H9 (cell line): Measurements from ENCODE around the gene LPAR3. TPM values are rescaled to one million over a fixed set of nuclear protein-coding genes. Genes with fewer than 3 reads are reported as not detected.

Experiments
- DNase-seq: peaks from one replicate; pipeline ENCODE4 v3.0.0-alpha.2; 2017
- H2AFZ ChIP-seq: one replicate; pipeline ENCODE4 v1.6.1; 2013; ENCODE audit warnings: mild to moderate bottlenecking, low read length, control low read depth, moderate library complexity
- H2AK5ac ChIP-seq: 2 replicates; pipeline ENCODE4 v1.6.1; 2013; ENCODE audit warnings: low read length, control low read depth, mixed read lengths; ENCODE audit not compliant: insufficient read length
- H2BK120ac ChIP-seq: one replicate; pipeline ENCODE4 v1.6.1; 2013; ENCODE audit warnings: low read depth, mild to moderate bottlenecking, low read length, control low read depth, inconsistent platforms; ENCODE audit not compliant: poor library complexity, severe bottlenecking
- H2BK12ac ChIP-seq: 2 replicates; pipeline ENCODE4 v1.6.1; 2013; ENCODE audit warnings: low read length, control low read depth, mixed read lengths, low read depth; ENCODE audit not compliant: insufficient read length
- H2BK15ac ChIP-seq: 2 replicates; pipeline ENCODE4 v1.6.1; 2013; ENCODE audit warnings: low read depth, low read length, control low read depth
- H2BK20ac ChIP-seq: one replicate; pipeline ENCODE4 v1.6.1; 2013; ENCODE audit warnings: low read depth, mild to moderate bottlenecking, low read length, control low read depth, inconsistent platforms; ENCODE audit not compliant: poor library complexity, severe bottlenecking
- H2BK5ac ChIP-seq: 2 replicates; pipeline ENCODE4 v1.6.1; 2013; ENCODE audit warnings: low read length, control low read depth, mixed read lengths; ENCODE audit not compliant: insufficient read length
- H3K14ac ChIP-seq: 2 replicates; pipeline ENCODE4 v1.6.1; 2013; ENCODE audit warnings: low read length, control low read depth; ENCODE audit not compliant: insufficient read depth
- H3K18ac ChIP-seq: 2 replicates; pipeline ENCODE4 v1.6.1; 2013; ENCODE audit warnings: low read depth, mild to moderate bottlenecking, mixed read lengths, low read length, control low read depth; ENCODE audit not compliant: insufficient read length
- H3K23ac ChIP-seq: 2 replicates; pipeline ENCODE4 v1.6.1; 2013; ENCODE audit warnings: low read length, control low read depth, mixed read lengths, low read depth; ENCODE audit not compliant: insufficient read length
- H3K23me2 ChIP-seq: 2 replicates; pipeline ENCODE4 v1.6.1; 2013; ENCODE audit warnings: low read depth, mild to moderate bottlenecking, mixed read lengths, low read length, control low read depth; ENCODE audit not compliant: insufficient read length, poor library complexity, severe bottlenecking
- H3K27ac ChIP-seq: 2 replicates; pipeline ENCODE4 v1.5.1; 2013; ENCODE audit warnings: low read length, control low read depth, mixed read lengths, low read depth; ENCODE audit not compliant: insufficient read length
- H3K27me3 ChIP-seq: 2 replicates; pipeline ENCODE4 v1.6.1; 2013; ENCODE audit warnings: low read length, control low read depth, inconsistent platforms; ENCODE audit not compliant: insufficient read depth
- H3K4ac ChIP-seq: 2 replicates; pipeline ENCODE4 v1.6.1; 2013; ENCODE audit warnings: low read depth, mild to moderate bottlenecking, control low read depth, inconsistent platforms, low read length, moderate library complexity
- H3K4me1 ChIP-seq: 2 replicates; pipeline ENCODE4 v1.6.1; 2013; ENCODE audit warnings: low read length, control low read depth, inconsistent platforms; ENCODE audit not compliant: insufficient read depth
- H3K4me2 ChIP-seq: 2 replicates; pipeline ENCODE4 v1.6.1; 2013; ENCODE audit warnings: low read length, control low read depth, mixed read lengths; ENCODE audit not compliant: insufficient read length, insufficient read depth
- H3K56ac ChIP-seq: 2 replicates; pipeline ENCODE4 v1.6.1; 2013; ENCODE audit warnings: low read depth, mild to moderate bottlenecking, mixed read lengths, low read length, control low read depth; ENCODE audit not compliant: insufficient read length
- H3K79me1 ChIP-seq: 2 replicates; pipeline ENCODE4 v1.6.1; 2013; ENCODE audit warnings: low read depth, mild to moderate bottlenecking, moderate library complexity, low read length, control low read depth, inconsistent platforms; ENCODE audit not compliant: insufficient read depth, poor library complexity, severe bottlenecking
- H3K79me2 ChIP-seq: 2 replicates; pipeline ENCODE4 v1.6.1; 2013; ENCODE audit warnings: low read length, control low read depth, inconsistent platforms; ENCODE audit not compliant: insufficient read depth
- H3K9ac ChIP-seq: 2 replicates; pipeline ENCODE4 v1.6.1; 2013; ENCODE audit warnings: low read length, control low read depth, mixed read lengths; ENCODE audit not compliant: insufficient read length; ENCODE audit errors: extremely low read depth
- H3K9me3 ChIP-seq: one replicate; pipeline ENCODE4 v1.6.1; 2013; ENCODE audit warnings: low read depth, low read length, inconsistent platforms; ENCODE audit not compliant: control insufficient read depth
- H3T11ph ChIP-seq: one replicate; pipeline ENCODE4 v1.6.1; 2013; ENCODE audit warnings: mild to moderate bottlenecking, low read length, control low read depth, inconsistent platforms
- H4K20me1 ChIP-seq: one replicate; pipeline ENCODE4 v1.6.1; 2013; ENCODE audit not compliant: control insufficient read depth, insufficient read length, insufficient read depth
- H4K5ac ChIP-seq: 2 replicates; pipeline ENCODE4 v1.6.1; 2013; ENCODE audit warnings: low read depth, mild to moderate bottlenecking, mixed read lengths, low read length, control low read depth; ENCODE audit not compliant: insufficient read length
- H4K8ac ChIP-seq: replicated peaks from 2 replicates; pipeline ENCODE4 v1.6.1; 2013; ENCODE audit warnings: low read length, control low read depth, mixed read lengths, low read depth; ENCODE audit not compliant: insufficient read length
- H4K91ac ChIP-seq: 2 replicates; pipeline ENCODE4 v1.6.1; 2013; ENCODE audit warnings: low read depth, mild to moderate bottlenecking, moderate library complexity, mixed read lengths, low read length, control low read depth; ENCODE audit not compliant: insufficient read length
- H3K27ac Mint-ChIP-seq, 3 experiments: 2 replicates in 2 of 3; 3 replicates in 1 of 3; pipeline ENCODE4 v1.8.0; 2020 to 2021; ENCODE audit warnings: mixed read lengths in 3 of 3, mild to moderate bottlenecking in 1 of 3, moderate library complexity in 1 of 3
- H3K27me3 Mint-ChIP-seq: 2 replicates; pipeline ENCODE4 v1.8.0; 2021; ENCODE audit warnings: low read depth, mild to moderate bottlenecking, moderate library complexity, mixed read lengths
- H3K36me3 Mint-ChIP-seq, 3 experiments: 2 replicates in 2 of 3; 3 replicates in 1 of 3; pipeline ENCODE4 v1.8.0; 2020 to 2021; ENCODE audit warnings: low read depth in 3 of 3, mixed read lengths in 3 of 3; ENCODE audit not compliant: insufficient read depth in 1 of 3
- H3K4me1 Mint-ChIP-seq, 2 experiments: 2 replicates each; pipeline ENCODE4 v1.8.0; 2020; ENCODE audit warnings: mixed read lengths in 2 of 2
- H3K4me3 Mint-ChIP-seq, 2 experiments: 2 replicates in 1 of 2; 3 replicates in 1 of 2; pipeline ENCODE4 v1.8.0; 2020 to 2021; ENCODE audit warnings: mild to moderate bottlenecking in 2 of 2, mixed read lengths in 2 of 2, moderate library complexity in 1 of 2
- H3K9me3 Mint-ChIP-seq, 2 experiments: 2 replicates in 1 of 2; 3 replicates in 1 of 2; pipeline ENCODE4 v1.8.0; 2020; ENCODE audit warnings: mild to moderate bottlenecking in 2 of 2, mixed read lengths in 2 of 2, moderate library complexity in 1 of 2
- WGBS: extraction: QIAGEN DNeasy Blood & Tissue Kit; methylation state at CpG from one replicate; pipeline ENCODE4 v1.1.7; 2013; ENCODE audit warnings: missing lambda C conversion rate, low lambda C conversion rate, mixed read lengths; ENCODE audit not compliant: insufficient read length; ENCODE audit errors: extremely low coverage; 5-methylcytosine and 5-hydroxymethylcytosine counted together
- total RNA-seq: library from RNA; stranded (reverse); gene quantifications from 2 replicates; pipeline ENCODE4 v1.2.1, GENCODE V29; 2021
- TF ChIP-seq, protein P1 (sequence below): fragments of 200-600 bp; sonication (generic); conservative IDR thresholded peaks from 3 replicates; pipeline ENCODE4 v1.8.0; 2021; ENCODE audit warnings: antibody characterized with exemption, mild to moderate bottlenecking

LPAR3 gene
- total RNA-seq, 1 experiment from 2014 or later, result 3.0 TPM

DNA sequence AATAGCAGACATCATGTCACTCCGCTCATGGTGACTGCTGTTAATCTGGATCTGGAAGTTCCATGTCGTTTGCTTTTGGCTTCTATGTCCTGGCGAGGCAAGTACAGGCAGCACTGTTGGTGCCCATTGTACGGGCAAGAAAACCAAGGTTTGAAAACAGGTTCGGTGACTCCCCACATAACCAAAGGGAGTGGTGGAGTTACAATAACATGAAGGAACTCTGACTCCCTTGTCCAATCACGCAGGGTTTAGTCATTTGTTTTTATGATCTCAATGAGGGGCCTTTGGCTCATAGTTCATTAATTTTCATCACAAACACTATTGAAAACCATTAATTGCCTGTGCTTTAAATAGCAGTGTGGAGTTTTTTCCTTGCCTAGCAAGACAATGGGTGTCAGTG is 119.8 kb downstream of the LPAR3 start:
- no peak overlapping the region for H3K9ac ChIP-seq
- no peaks in the 10 kb centered on the region for H3K4me1 ChIP-seq
- Mint-ChIP-seq H3K27me3 (peaks cover 5% of the 10 kb centered on the region), H3K27ac (no peak overlapping the region; a peak in 1 of 7 replicates), H3K36me3 (no peaks in the 10 kb centered on the region), H3K4me3 (no peak overlapping the region), H3K4me1 (peaks cover 4 to 10% of the 10 kb centered on the region in 2 experiments), H3K9me3 (no peaks in the 10 kb centered on the region)
- no peak overlapping the region for H2BK120ac ChIP-seq
- H3K4me2 ChIP-seq, result no peak overlapping the region
- no peak overlapping the region for H2BK15ac ChIP-seq
- H2BK12ac ChIP-seq, result no peak overlapping the region
- no peak overlapping the region for H2AK5ac ChIP-seq
- no peaks in the 10 kb centered on the region for H3K9me3 ChIP-seq
- no peak overlapping the region for H3K56ac ChIP-seq
- H2AFZ ChIP-seq, result no peak overlapping the region
- H4K8ac ChIP-seq, result no peak overlapping the region
- H2BK5ac ChIP-seq, result no peak overlapping the region
- no peak overlapping the region for H3K23ac ChIP-seq
- H2BK20ac ChIP-seq, result no peak overlapping the region
- no peaks in the 10 kb centered on the region for H3K79me1 ChIP-seq
- no peak overlapping the region for H4K91ac ChIP-seq
- H3K14ac ChIP-seq, result no peak overlapping the region
- H3K79me2 ChIP-seq, result no peaks in the 10 kb centered on the region
- TF ChIP-seq, protein P1, sequence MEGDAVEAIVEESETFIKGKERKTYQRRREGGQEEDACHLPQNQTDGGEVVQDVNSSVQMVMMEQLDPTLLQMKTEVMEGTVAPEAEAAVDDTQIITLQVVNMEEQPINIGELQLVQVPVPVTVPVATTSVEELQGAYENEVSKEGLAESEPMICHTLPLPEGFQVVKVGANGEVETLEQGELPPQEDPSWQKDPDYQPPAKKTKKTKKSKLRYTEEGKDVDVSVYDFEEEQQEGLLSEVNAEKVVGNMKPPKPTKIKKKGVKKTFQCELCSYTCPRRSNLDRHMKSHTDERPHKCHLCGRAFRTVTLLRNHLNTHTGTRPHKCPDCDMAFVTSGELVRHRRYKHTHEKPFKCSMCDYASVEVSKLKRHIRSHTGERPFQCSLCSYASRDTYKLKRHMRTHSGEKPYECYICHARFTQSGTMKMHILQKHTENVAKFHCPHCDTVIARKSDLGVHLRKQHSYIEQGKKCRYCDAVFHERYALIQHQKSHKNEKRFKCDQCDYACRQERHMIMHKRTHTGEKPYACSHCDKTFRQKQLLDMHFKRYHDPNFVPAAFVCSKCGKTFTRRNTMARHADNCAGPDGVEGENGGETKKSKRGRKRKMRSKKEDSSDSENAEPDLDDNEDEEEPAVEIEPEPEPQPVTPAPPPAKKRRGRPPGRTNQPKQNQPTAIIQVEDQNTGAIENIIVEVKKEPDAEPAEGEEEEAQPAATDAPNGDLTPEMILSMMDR, result no peak
- no peak overlapping the region for H3K18ac ChIP-seq
- no CpG with 5 or more reads among the region's 6 CpGs for WGBS
- H3K23me2 ChIP-seq, result no peaks in the 10 kb centered on the region
- H3K27ac ChIP-seq, result no peak overlapping the region
- DNase-seq, result no peak
- H3T11ph ChIP-seq, result no peak overlapping the region
- H3K27me3 ChIP-seq, result no peaks in the 10 kb centered on the region
- no peak overlapping the region for H3K4ac ChIP-seq
- H4K20me1 ChIP-seq, result no peaks in the 10 kb centered on the region
- H4K5ac ChIP-seq, result no peak overlapping the region
